Measurements from ENCODE around the gene UNCX. TPM values are rescaled to one million over a fixed set of nuclear protein-coding genes. Genes with fewer than 3 reads are reported as not detected.
"Not testable (repeated sequence)": the region's sequence is repeated elsewhere in the genome, so short reads cannot be mapped to it uniquely, and the experiment has no call there.

Gene UNCX
- total RNA-seq, 2 experiments from 2014 or later: not detected

DNA sequence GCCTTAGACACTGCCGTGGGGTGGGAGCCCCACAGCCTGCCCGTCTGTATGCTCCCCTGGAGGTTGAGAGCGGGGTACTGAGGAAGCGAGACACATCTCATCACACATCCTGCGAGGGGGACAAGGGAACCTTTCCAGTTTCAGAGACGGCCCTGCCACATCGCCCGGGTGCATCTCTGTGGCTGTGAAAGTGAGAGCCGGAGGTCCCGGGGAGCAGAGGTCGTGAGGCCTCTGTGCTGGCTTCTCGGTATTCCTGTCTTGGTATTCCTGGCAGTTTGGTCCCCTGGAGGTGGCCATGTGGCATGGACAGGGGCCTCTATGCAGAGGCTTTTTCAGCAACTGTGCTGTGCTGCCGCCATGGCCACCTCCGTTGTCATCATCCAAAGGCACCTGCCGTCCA, 30.8 kb upstream of the UNCX start:
- Mint-ChIP-seq H3K4me1 (ENCODE audit: low read depth) (no peaks in the 10 kb centered on the region), H3K27ac (no peak overlapping the region), H3K36me3 (ENCODE audit: low read depth) (no peaks in the 10 kb centered on the region), H3K4me3 (no peak overlapping the region), H3K27me3 (peaks cover 14% of the 10 kb centered on the region), H3K9me3 (no peaks in the 10 kb centered on the region)
- no peaks in the 10 kb centered on the region for H3K4me1 ChIP-seq (ENCODE audit: insufficient read depth, low read length)
- POLR2A ChIA-PET: no interaction called here
- no peaks in the 10 kb centered on the region for H3K9me3 ChIP-seq (ENCODE audit: control insufficient read depth in 1 of 2, insufficient read depth in 1 of 2, low read length in 2 of 2)
- H3K27me3 ChIP-seq (ENCODE audit: control insufficient read depth in 1 of 2, insufficient read depth in 2 of 2, low read length in 2 of 2): peaks cover 0 to 3% of the 10 kb centered on the region in 2 experiments
- no peak overlapping the region for H3K4me3 ChIP-seq (ENCODE audit: low read length)
- H3K27ac ChIP-seq (ENCODE audit: low read depth in 1 of 2, low read length in 2 of 2): no peak overlapping the region
- intact Hi-C loops (cut with DNase I, micrococcal nuclease): no loop called here
- no peak for ATAC-seq (ENCODE audit: poor library complexity)
- CTCF ChIA-PET: no interaction called here
- H3K36me3 ChIP-seq (ENCODE audit: insufficient read depth, low read length): no peaks in the 10 kb centered on the region
- no peak for DNase-seq
- no peak for TF ChIP-seq CTCF (IDR thresholded peaks at IDR 0.05)

DNA sequence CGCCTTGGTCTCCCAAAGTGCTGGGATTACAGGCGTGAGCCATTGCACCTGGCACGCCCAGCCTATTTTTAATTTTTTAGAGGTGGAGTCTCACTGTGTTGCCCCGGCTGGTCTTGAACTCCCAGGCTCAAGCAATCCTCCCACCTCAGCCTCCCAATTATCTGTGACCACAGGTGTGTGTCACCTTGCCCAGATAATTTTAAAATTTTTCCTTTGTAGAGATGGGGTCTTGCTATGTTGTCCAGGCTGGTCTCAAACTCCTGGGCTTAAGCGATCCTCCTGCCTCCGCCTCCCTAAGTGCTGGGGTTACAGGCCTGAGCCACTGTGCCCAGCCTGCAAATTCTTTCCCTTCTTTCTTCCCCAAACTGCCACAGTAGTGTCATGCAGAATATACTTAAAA, 29.8 kb upstream of the UNCX start:
- H3K4me1 Mint-ChIP-seq (ENCODE audit: low read depth); ATAC-seq (ENCODE audit: poor library complexity); H3K36me3 ChIP-seq (ENCODE audit: insufficient read depth, low read length); H3K4me3 ChIP-seq (ENCODE audit: low read length); DNase-seq; POLR2A ChIA-PET; H3K27ac Mint-ChIP-seq; intact Hi-C loops (cut with DNase I, micrococcal nuclease); H3K9me3 Mint-ChIP-seq; H3K4me1 ChIP-seq (ENCODE audit: insufficient read depth, low read length); CTCF ChIA-PET; H3K4me3 Mint-ChIP-seq; H3K27ac ChIP-seq (ENCODE audit: low read depth in 1 of 2, low read length in 2 of 2); H3K9me3 ChIP-seq (ENCODE audit: control insufficient read depth in 1 of 2, insufficient read depth in 1 of 2, low read length in 2 of 2); H3K27me3 ChIP-seq (ENCODE audit: control insufficient read depth in 1 of 2, insufficient read depth in 2 of 2, low read length in 2 of 2); H3K36me3 Mint-ChIP-seq (ENCODE audit: low read depth): not testable (repeated sequence)
- peaks cover 14% of the 10 kb centered on the region for H3K27me3 Mint-ChIP-seq

DNA sequence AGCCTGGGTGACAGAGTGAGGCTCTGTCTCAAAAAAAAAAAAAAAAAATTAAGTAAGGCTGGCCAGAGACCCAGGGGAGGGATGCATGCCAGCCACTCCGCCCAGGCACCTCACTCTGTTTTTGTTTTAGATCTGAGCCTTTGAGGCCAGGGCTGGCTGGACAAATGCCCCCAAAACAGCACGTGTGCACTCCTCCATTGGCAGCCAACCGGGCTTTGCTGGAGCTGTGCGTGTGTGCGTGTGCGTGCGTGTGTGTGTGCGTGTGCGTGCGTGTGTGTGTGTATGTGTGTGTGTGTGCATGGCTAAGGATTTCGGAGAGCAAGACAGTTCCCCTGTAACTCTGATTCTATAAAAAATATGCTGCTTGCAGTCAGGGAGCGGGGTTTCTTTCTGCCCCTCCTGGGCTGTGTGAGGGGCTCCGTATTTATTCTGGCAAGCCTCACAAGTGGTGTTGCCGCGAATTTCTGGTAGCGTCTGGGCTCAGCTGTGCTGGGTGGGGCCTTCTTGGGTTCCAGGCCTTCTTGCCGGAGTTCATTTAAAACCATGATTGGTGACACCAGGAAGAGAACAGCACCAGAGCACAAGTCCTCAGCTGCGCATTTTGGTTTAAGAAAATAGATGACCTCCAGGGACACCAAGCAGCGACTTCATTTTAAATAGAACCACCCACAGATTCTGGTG, 28.1 kb upstream of the UNCX start:
- H3K27me3 Mint-ChIP-seq: peaks cover 23% of the 10 kb centered on the region
- no peak overlapping the region for H3K4me3 Mint-ChIP-seq
- H3K9me3 ChIP-seq (ENCODE audit: control insufficient read depth in 1 of 2, insufficient read depth in 1 of 2, low read length in 2 of 2): no peaks in the 10 kb centered on the region
- ChIA-PET CTCF (no interaction called here), POLR2A (no interaction called here)
- H3K27ac Mint-ChIP-seq: no peak overlapping the region
- no peak overlapping the region for H3K4me3 ChIP-seq (ENCODE audit: low read length)
- H3K36me3 Mint-ChIP-seq (ENCODE audit: low read depth): no peaks in the 10 kb centered on the region
- H3K4me1 Mint-ChIP-seq (ENCODE audit: low read depth): no peaks in the 10 kb centered on the region
- H3K9me3 Mint-ChIP-seq: no peaks in the 10 kb centered on the region
- H3K36me3 ChIP-seq (ENCODE audit: insufficient read depth, low read length): no peaks in the 10 kb centered on the region
- DNase-seq (no peak), ATAC-seq (ENCODE audit: poor library complexity) (no peak)
- no peak for TF ChIP-seq CTCF (IDR thresholded peaks at IDR 0.05)
- intact Hi-C loops (cut with DNase I, micrococcal nuclease): no loop called here
- no peaks in the 10 kb centered on the region for H3K4me1 ChIP-seq (ENCODE audit: insufficient read depth, low read length)
- peaks cover 7 to 9% of the 10 kb centered on the region in 2 experiments for H3K27me3 ChIP-seq (ENCODE audit: control insufficient read depth in 1 of 2, insufficient read depth in 2 of 2, low read length in 2 of 2)
- no peak overlapping the region for H3K27ac ChIP-seq (ENCODE audit: low read depth in 1 of 2, low read length in 2 of 2)

DNA sequence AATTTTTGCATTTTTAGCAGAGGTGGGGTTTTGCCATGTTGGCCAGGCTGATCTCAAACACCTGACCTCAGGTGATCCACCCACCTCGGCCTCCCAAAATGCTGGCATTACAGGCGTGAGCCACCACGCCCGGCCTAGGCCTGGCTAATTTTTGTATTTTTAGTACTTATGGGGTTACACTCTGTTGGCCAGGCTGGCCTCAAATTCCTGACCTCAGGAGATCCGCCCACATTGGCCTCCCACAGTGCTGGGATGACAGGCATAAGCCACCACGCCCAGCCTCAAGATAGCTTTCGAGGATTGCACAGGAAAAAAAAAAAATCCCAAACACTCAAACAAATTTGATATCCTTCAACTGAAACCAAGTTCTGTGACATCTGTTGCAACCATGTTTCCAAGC, 26.9 kb upstream of the UNCX start:
- H3K36me3 Mint-ChIP-seq (ENCODE audit: low read depth); POLR2A ChIA-PET; H3K27ac Mint-ChIP-seq; DNase-seq; intact Hi-C loops (cut with DNase I, micrococcal nuclease); CTCF ChIA-PET; H3K4me3 Mint-ChIP-seq; H3K4me3 ChIP-seq (ENCODE audit: low read length); H3K4me1 Mint-ChIP-seq (ENCODE audit: low read depth); ATAC-seq (ENCODE audit: poor library complexity); H3K4me1 ChIP-seq (ENCODE audit: insufficient read depth, low read length); H3K9me3 ChIP-seq (ENCODE audit: control insufficient read depth in 1 of 2, insufficient read depth in 1 of 2, low read length in 2 of 2); H3K9me3 Mint-ChIP-seq; H3K36me3 ChIP-seq (ENCODE audit: insufficient read depth, low read length); H3K27ac ChIP-seq (ENCODE audit: low read depth in 1 of 2, low read length in 2 of 2): not testable (repeated sequence)
- H3K27me3 ChIP-seq (ENCODE audit: control insufficient read depth in 1 of 2, insufficient read depth in 2 of 2, low read length in 2 of 2): peaks cover 14 to 18% of the 10 kb centered on the region in 2 experiments
- H3K27me3 Mint-ChIP-seq: peaks cover 33% of the 10 kb centered on the region
